CD8-positive, alpha-beta memory T cell (primary cell): ENCODE measurements around the gene MEN1. TPM values are rescaled to one million over a fixed set of nuclear protein-coding genes. Genes with fewer than 3 reads are reported as not detected.

Experiments used
- CTCF ChIA-PET: fragments of 350-600 bp; sonication (Branson Sonifier 250); formaldehyde crosslinking; loops from one replicate; lab custom pipeline; 2021; ENCODE audit warnings: antibody characterized with exemption; lab: Charles Lee
- POLR2A ChIA-PET: fragments of 350-600 bp; sonication (Branson Sonifier 250); formaldehyde crosslinking; loops from one replicate; lab custom pipeline; 2021; ENCODE audit warnings: antibody characterized with exemption; lab: Charles Lee
- DNase-seq, 5 donors: peaks; one replicate each; pipeline versions ENCODE4 v3.0.0 to v3.0.0-alpha.2; 2020 to 2022; ENCODE audit warnings: mixed read lengths in 1 of 5
- H3K27ac ChIP-seq: one replicate; pipeline ENCODE4 v1.7.0; 2013; ENCODE audit warnings: low read depth, mild to moderate bottlenecking, low read length, moderate library complexity
- H3K27me3 ChIP-seq: 2 replicates; pipeline ENCODE4 v1.7.0; 2013; ENCODE audit warnings: low read length, mild to moderate bottlenecking; ENCODE audit not compliant: insufficient read depth, poor library complexity, severe bottlenecking
- H3K36me3 ChIP-seq: 2 replicates; pipeline ENCODE4 v1.7.0; 2013; ENCODE audit warnings: mild to moderate bottlenecking, low read length, moderate library complexity; ENCODE audit not compliant: insufficient read depth
- H3K4me1 ChIP-seq: 2 replicates; pipeline ENCODE4 v1.7.0; 2013; ENCODE audit warnings: mild to moderate bottlenecking, low read length, moderate library complexity; ENCODE audit not compliant: insufficient read depth
- H3K4me3 ChIP-seq: 2 replicates; pipeline ENCODE4 v1.7.0; 2013; ENCODE audit warnings: mild to moderate bottlenecking, low read length
- H3K9me3 ChIP-seq: 2 replicates; pipeline ENCODE4 v1.7.0; 2013; ENCODE audit warnings: mild to moderate bottlenecking, low read length
- H3K27ac Mint-ChIP-seq, 8 donors: one replicate each; pipeline ENCODE4 v1.8.0; 2020 to 2021; ENCODE audit warnings: mixed read lengths in 8 of 8, mild to moderate bottlenecking in 6 of 8, inconsistent platforms in 3 of 8, moderate library complexity in 3 of 8
- H3K27me3 Mint-ChIP-seq, 2 donors: one replicate each; pipeline ENCODE4 v1.8.0; 2020 to 2021; ENCODE audit warnings: mixed read lengths in 2 of 2, mild to moderate bottlenecking in 1 of 2, moderate library complexity in 1 of 2
- H3K36me3 Mint-ChIP-seq, 3 donors: one replicate each; pipeline ENCODE4 v1.8.0; 2020 to 2021; ENCODE audit warnings: mixed read lengths in 3 of 3, inconsistent platforms in 1 of 3, mild to moderate bottlenecking in 1 of 3
- H3K4me1 Mint-ChIP-seq, 3 donors: one replicate each; pipeline ENCODE4 v1.8.0; 2020 to 2021; ENCODE audit warnings: mixed read lengths in 3 of 3, inconsistent platforms in 1 of 3, mild to moderate bottlenecking in 1 of 3
- H3K4me3 Mint-ChIP-seq, 7 donors: one replicate each; pipeline ENCODE4 v1.8.0; 2020 to 2021; ENCODE audit warnings: mixed read lengths in 7 of 7, mild to moderate bottlenecking in 6 of 7, moderate library complexity in 4 of 7, inconsistent platforms in 2 of 7
- H3K9me3 Mint-ChIP-seq, 5 donors: one replicate each; pipeline ENCODE4 v1.8.0; 2020 to 2022; ENCODE audit warnings: mixed read lengths in 5 of 5, mild to moderate bottlenecking in 3 of 5, moderate library complexity in 2 of 5, inconsistent platforms in 1 of 5
- polyA plus RNA-seq: library from polyadenylated mRNA; unstranded; fragments of 300-500 nt; fragmentation: Illumina TruSeq; gene quantifications from one replicate; pipeline ENCODE4 v1.2.3, GENCODE V29; 2021
- total RNA-seq, 2 experiments: library from RNA; stranded (reverse); gene quantifications; one replicate each; pipeline ENCODE4 v1.2.3, GENCODE V29; 2021

MEN1 gene
- total and polyA plus RNA-seq, 3 experiments from 2014 or later, result 45.0 to 47.7 (median 45.8) TPM

- peaks cover 14% of the 10 kb centered on the region for H3K4me1 ChIP-seq
- H3K9me3 ChIP-seq, result no peaks in the 10 kb centered on the region
- H3K36me3 ChIP-seq, result no peaks in the 10 kb centered on the region
- no peaks in the 10 kb centered on the region for H3K27me3 ChIP-seq
- DNase-seq, result no peak
- Mint-ChIP-seq H3K27ac (peak overlapping the region in 2 of 8 donors; percentile 20 to 84), H3K9me3 (no peaks in the 10 kb centered on the region), H3K27me3 (no peaks in the 10 kb centered on the region), H3K4me1 (peaks cover 13 to 20% (median 19%) of the 10 kb centered on the region in 3 donors), H3K4me3 (peak overlapping the region in 1 of 7 donors; percentile 40), H3K36me3 (peaks cover 0 to 13% (median 0%) of the 10 kb centered on the region in 3 donors)
- ChIA-PET CTCF (interaction anchor here (1.9 kb wide), 1 partner anchor 70 kb away, joined by 4 read pairs; the partner anchor contains the start of gene RASGRP2), POLR2A (interaction anchor here (0.7 kb wide), 2 partner anchors 67 to 1015 kb away, joined by 3 to 5 read pairs; no protein-coding TSS in a partner anchor)
- H3K27ac ChIP-seq, result no peak overlapping the region
- H3K4me3 ChIP-seq, result no peak overlapping the region
Observed at GRCh38 chr11:64813826-64814225, 3.5 kb upstream of the MEN1 start.

- no peaks in the 10 kb centered on the region for H3K9me3 Mint-ChIP-seq
- H3K27me3 ChIP-seq, result no peaks in the 10 kb centered on the region
Observed at GRCh38 chr11:64810891-64811272, 531 bp upstream of the MEN1 start.

GRCh38 chr11:64809781-64810241, 540 bp downstream of the MEN1 start:
- Histone ChIP-seq H3K4me3 (peak overlapping the region; percentile 83), H3K4me1 (peaks cover 15% of the 10 kb centered on the region), H3K9me3 (no peaks in the 10 kb centered on the region), H3K27ac (peak overlapping the region; percentile 78), H3K27me3 (no peaks in the 10 kb centered on the region), H3K36me3 (peaks cover 13% of the 10 kb centered on the region)
- Mint-ChIP-seq H3K4me3 (peak overlapping the region; percentile 85 to 96 (median 94)), H3K9me3 (no peaks in the 10 kb centered on the region), H3K4me1 (peaks cover 23 to 33% (median 30%) of the 10 kb centered on the region in 3 donors), H3K27me3 (peaks cover 0 to 3% of the 10 kb centered on the region in 2 donors), H3K36me3 (peaks cover 0 to 45% (median 0%) of the 10 kb centered on the region in 3 donors), H3K27ac (peak overlapping the region; percentile 89 to 97 (median 94))
- CTCF ChIA-PET, result interaction anchor here (1.1 to 1.6 kb wide), 6 partner anchors 10 to 62 kb away, joined by 3 to 4 read pairs (median 3); no protein-coding TSS in a partner anchor
- peak in 1 of 5 donors; percentile 9 for DNase-seq
- POLR2A ChIA-PET, result interaction anchor here (0.6 to 3.2 kb wide), 5 partner anchors 31 to 123 kb away, joined by 3 to 43 read pairs (median 7); partner anchors contain the start of gene SF1

More at GRCh38 chr11:64810891-64811272, 531 bp upstream of the MEN1 start:
- Histone ChIP-seq H3K4me1 (peaks cover 15% of the 10 kb centered on the region), H3K27ac (peak overlapping the region; percentile 78), H3K36me3 (peaks cover 13% of the 10 kb centered on the region), H3K4me3 (peak overlapping the region; percentile 83), H3K9me3 (no peaks in the 10 kb centered on the region)
- CTCF ChIA-PET, result interaction anchor here (0.7 to 1.7 kb wide), 10 partner anchors 27 to 122 kb away, joined by 3 to 9 read pairs (median 3); partner anchors contain the start of gene SF1
- peak overlapping the region; percentile 89 to 97 (median 94) for H3K27ac Mint-ChIP-seq
- H3K27me3 Mint-ChIP-seq, result peaks cover 0 to 3% of the 10 kb centered on the region in 2 donors
- DNase-seq, result peak in 4 of 5 donors; percentile 46 to 75 (median 61)
- H3K36me3 Mint-ChIP-seq, result peaks cover 0 to 35% (median 0%) of the 10 kb centered on the region in 3 donors
- POLR2A ChIA-PET, result interaction anchor here (0.9 to 3.2 kb wide), 9 partner anchors 9 to 311 kb away, joined by 3 to 43 read pairs (median 3); partner anchors contain the start of genes CDC42BPG, FAU, MRPL49 and SF1
- peak overlapping the region; percentile 85 to 96 (median 94) for H3K4me3 Mint-ChIP-seq
- peaks cover 23 to 33% (median 30%) of the 10 kb centered on the region in 3 donors for H3K4me1 Mint-ChIP-seq

GRCh38 chr11:64805481-64805880, 4.9 kb downstream of the MEN1 start:
- DNase-seq, result no peak
- H3K4me1 Mint-ChIP-seq, result peaks cover 28 to 52% (median 30%) of the 10 kb centered on the region in 3 donors
- CTCF ChIA-PET, result no interaction called here
- no peaks in the 10 kb centered on the region for H3K27me3 ChIP-seq
- peaks cover 39% of the 10 kb centered on the region for H3K4me1 ChIP-seq
- peaks cover 0 to 4% of the 10 kb centered on the region in 2 donors for H3K27me3 Mint-ChIP-seq
- peak overlapping the region in 3 of 8 donors; percentile 39 to 60 (median 42) for H3K27ac Mint-ChIP-seq
- peaks cover 22% of the 10 kb centered on the region for H3K36me3 ChIP-seq
- H3K4me3 ChIP-seq, result no peak overlapping the region
- peaks cover 0 to 60% (median 0%) of the 10 kb centered on the region in 3 donors for H3K36me3 Mint-ChIP-seq
- H3K4me3 Mint-ChIP-seq, result peak overlapping the region in 6 of 7 donors; percentile 4 to 60 (median 38)
- no peaks in the 10 kb centered on the region for H3K9me3 ChIP-seq
- POLR2A ChIA-PET, result interaction anchor here (0.9 kb wide), 1 partner anchor 27 kb away, joined by 4 read pairs; the partner anchor contains the start of gene SF1
- H3K9me3 Mint-ChIP-seq, result no peaks in the 10 kb centered on the region
- H3K27ac ChIP-seq, result no peak overlapping the region

- Mint-ChIP-seq H3K27ac (peak overlapping the region in 6 of 8 donors; percentile 93 to 98 (median 96)), H3K4me1 (peaks cover 24 to 48% (median 28%) of the 10 kb centered on the region in 3 donors), H3K36me3 (peaks cover 0 to 60% (median 0%) of the 10 kb centered on the region in 3 donors), H3K9me3 (no peaks in the 10 kb centered on the region), H3K4me3 (peak overlapping the region in 6 of 7 donors; percentile 83 to 95 (median 88)), H3K27me3 (peaks cover 0 to 4% of the 10 kb centered on the region in 2 donors)
- ChIA-PET POLR2A (interaction anchor here (1.1 to 4.9 kb wide), 2 partner anchors 26 to 60 kb away, joined by 4 to 46 read pairs; partner anchors contain the start of gene SF1), CTCF (interaction anchor here (1.0 to 2.2 kb wide), 3 partner anchors 37 to 60 kb away, joined by 3 to 9 read pairs (median 3); partner anchors contain the start of gene RASGRP2)
- H3K4me3 ChIP-seq, result no peak overlapping the region
- no peaks in the 10 kb centered on the region for H3K9me3 ChIP-seq
- H3K4me1 ChIP-seq, result peaks cover 37% of the 10 kb centered on the region
- H3K27me3 ChIP-seq, result no peaks in the 10 kb centered on the region
- no peak for DNase-seq
- H3K36me3 ChIP-seq, result peaks cover 23% of the 10 kb centered on the region
- H3K27ac ChIP-seq, result no peak overlapping the region
Observed at GRCh38 chr11:64804346-64805210, 5.8 kb downstream of the MEN1 start.

- no peaks in the 10 kb centered on the region for H3K27me3 ChIP-seq
- peak overlapping the region; percentile 83 for H3K4me3 ChIP-seq
- peaks cover 0 to 4% of the 10 kb centered on the region in 2 donors for H3K27me3 Mint-ChIP-seq
- no peaks in the 10 kb centered on the region for H3K9me3 ChIP-seq
- no peaks in the 10 kb centered on the region for H3K9me3 Mint-ChIP-seq
- H3K36me3 ChIP-seq, result peaks cover 23% of the 10 kb centered on the region
- H3K27ac Mint-ChIP-seq, result peak overlapping the region; percentile 80 to 98 (median 96)
- CTCF ChIA-PET, result interaction anchor here (1.0 to 2.2 kb wide), 3 partner anchors 36 to 60 kb away, joined by 3 to 9 read pairs (median 3); partner anchors contain the start of gene RASGRP2
- no peak for DNase-seq
- POLR2A ChIA-PET, result interaction anchor here (0.6 to 4.9 kb wide), 3 partner anchors 25 to 387 kb away, joined by 3 to 46 read pairs (median 4); partner anchors contain the start of gene SF1
- peaks cover 20 to 44% (median 23%) of the 10 kb centered on the region in 3 donors for H3K4me1 Mint-ChIP-seq
- peak overlapping the region; percentile 78 for H3K27ac ChIP-seq
- peaks cover 0 to 62% (median under 1%) of the 10 kb centered on the region in 3 donors for H3K36me3 Mint-ChIP-seq
- H3K4me3 Mint-ChIP-seq, result peak overlapping the region; percentile 83 to 95 (median 88)
- peaks cover 30% of the 10 kb centered on the region for H3K4me1 ChIP-seq
Observed at GRCh38 chr11:64803846-64804345, 6.5 kb downstream of the MEN1 start.
